ENCODE measurements around the gene NAA40. TPM values are rescaled to one million over a fixed set of nuclear protein-coding genes. Genes with fewer than 3 reads are reported as not detected.

Gene NAA40
- total RNA-seq, 1 donor from 2014 or later = 18.7 TPM

DNA sequence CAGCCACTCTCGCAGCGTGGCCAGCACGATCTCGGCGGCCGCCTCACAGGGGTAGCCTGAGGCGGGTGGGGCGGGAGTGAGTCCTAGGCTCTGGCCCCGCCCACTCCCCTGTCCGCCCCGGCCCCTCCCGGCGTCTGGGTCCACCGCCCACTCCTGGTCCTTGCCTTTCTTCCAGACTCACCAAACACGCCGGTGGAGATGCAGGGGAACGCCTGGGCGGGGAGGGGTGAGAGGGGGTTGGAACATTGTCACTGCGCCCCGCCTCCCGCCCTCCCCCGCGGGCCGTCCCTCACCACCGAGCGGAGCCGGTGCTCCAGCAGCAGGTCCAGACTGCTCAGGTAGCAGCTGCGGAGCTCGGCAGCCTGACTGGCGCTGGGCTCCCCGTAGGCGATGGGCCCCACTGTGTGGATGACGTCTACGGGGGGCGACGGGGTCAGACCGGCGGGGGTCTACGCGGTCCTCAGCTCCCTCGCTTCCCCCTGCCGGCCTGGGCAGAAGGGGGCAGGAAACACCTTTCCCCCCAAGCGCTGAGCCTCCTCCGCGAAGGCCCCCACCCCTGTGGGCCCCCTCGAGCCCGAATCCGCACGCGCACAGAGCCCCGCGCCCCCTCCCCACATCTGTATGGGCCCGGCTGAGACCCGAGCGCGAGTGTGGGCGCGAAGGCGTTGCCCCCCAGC lies 60.7 kb downstream of the NAA40 start:
- DNase-seq (ENCODE audit: missing footprints) = peak; percentile 80
- intact Hi-C loops (cut with DNase I) = loop anchor here (1.0 kb wide), 1 partner anchor 149 kb away; no protein-coding TSS in a partner anchor

GRCh38 chr11:64000026-64000739 lies 61.4 kb downstream of the NAA40 start:
- intact Hi-C loops (cut with DNase I) = loop anchor here (1.0 kb wide), 1 partner anchor 148 kb away; no protein-coding TSS in a partner anchor
- peak; percentile 86 for DNase-seq (ENCODE audit: missing footprints)
- ATAC-seq = peak; percentile 90

More for the DNA sequence above, 60.7 kb downstream of the NAA40 start:
- ATAC-seq = peak; percentile 15

- DNase-seq (ENCODE audit: missing footprints) (no peak), ATAC-seq (peak; percentile 10)
- intact Hi-C loops (cut with DNase I) = loop anchor here (1.0 kb wide), 1 partner anchor 147 kb away; no protein-coding TSS in a partner anchor
Observed at GRCh38 chr11:64000740-64001483, 62.1 kb downstream of the NAA40 start.

DNA sequence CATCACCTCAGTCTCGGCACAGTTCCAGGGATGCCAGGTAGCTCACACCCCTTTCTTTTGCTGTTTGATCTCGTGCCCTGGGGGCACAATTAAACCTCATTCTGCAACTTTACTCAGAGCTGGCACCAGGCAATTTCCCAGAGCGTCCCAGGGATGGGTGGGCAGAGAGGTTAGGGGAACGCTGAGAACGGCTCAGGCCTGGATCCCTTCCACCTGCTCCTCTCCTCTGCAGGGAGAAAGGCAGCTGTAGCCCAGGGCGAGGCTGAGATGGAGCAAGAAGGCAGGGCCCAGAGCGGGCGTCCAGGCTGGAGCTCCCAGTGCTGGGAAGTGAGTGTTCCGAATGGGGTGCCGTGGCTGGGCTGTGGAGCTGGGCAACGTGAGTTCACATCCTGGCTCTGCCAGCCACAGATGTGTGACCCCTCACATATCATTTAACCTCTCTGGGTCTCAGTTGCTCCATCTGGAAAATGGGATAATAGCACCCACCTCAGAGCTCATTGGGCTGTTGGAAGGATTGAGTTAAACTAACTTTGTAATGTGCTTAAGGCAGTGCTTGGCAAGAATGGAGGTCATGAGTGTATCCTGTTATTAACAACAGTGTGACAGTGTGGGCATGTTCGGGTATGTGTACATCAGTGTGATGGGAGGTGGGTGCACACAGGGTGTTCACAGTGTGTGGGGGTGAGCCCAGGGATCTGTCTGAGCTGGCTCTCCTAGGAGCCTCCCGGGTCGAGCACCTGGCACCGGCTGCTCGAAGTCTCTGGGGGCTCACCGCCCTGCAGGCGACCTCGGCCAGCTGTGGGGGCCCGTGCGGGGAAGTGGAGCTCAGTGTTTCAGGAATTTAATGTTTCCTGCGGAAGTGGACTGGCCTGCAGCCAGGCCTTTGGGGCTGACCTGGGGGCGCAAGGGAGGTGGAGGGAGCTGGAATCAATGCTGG lies 63.0 kb downstream of the NAA40 start:
- DNase-seq (ENCODE audit: missing footprints) (no peak), ATAC-seq (no peak)
- intact Hi-C loops (cut with DNase I) = no loop called here

DNA sequence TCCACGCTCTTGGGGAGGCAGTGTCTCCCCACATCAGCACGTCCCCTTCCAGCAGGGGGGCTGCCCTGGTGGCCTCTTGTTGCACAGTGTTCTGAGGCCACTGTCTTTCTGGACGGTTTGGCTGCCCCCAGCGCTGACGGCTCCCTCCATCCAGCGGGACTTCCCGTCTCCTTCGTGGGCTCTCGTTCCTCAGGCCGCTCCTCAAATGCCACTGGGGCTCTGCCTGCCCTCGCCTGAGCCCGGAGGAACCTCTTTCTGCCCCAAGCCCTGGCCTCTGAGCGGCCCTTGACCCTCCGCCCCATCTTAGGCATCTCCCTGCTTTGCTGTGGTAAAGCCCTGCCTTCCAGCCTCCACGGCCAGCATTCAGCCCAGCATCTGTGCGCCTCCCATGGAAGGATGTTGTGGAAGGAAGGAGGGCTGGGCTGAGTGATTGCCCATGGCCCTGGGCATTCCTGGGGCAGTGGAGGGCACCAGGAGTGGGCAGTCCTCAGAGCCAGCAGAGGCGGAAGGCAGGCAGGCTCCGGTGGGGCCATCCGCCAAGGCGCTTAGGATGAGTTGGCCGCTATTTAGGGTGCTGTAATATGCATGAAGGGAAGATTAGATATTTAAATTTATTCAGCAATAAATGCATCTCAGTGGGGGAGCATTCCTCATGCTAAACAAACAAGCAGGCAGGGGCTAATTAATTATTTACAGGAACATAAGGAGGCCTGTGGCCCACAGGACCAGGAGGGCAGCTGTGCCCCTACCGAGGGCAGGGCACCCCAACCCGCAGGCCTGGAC lies 65.2 kb downstream of the NAA40 start:
- intact Hi-C loops (cut with DNase I) = no loop called here
- DNase-seq (ENCODE audit: missing footprints) = no peak

GRCh38 chr11:64004590-64004984 lies 65.8 kb downstream of the NAA40 start:
- intact Hi-C loops (cut with DNase I) = no loop called here
- DNase-seq (ENCODE audit: missing footprints) = no peak
- no peak for ATAC-seq

More for the DNA sequence above, 65.2 kb downstream of the NAA40 start:
- no peak for ATAC-seq

DNA sequence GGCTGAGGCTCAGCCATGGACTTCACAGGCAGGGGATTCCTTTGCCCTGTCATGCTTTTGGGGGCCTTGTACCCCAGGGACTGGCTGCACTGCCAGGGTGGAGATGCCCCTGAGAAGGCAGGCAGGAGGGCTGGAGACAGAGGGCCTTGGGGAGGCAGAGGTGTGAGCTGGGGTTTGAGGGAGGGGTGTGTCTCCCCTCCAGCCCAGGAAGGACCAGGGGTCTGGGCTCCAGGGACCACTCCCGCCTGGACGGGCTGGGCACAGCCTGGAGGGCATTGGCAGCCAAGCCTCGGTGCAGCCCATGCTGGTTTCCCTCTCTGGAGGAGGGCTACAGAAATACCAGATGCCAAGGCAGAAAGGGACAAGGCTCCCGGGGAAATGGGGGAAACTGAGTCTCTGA lies 66.9 kb downstream of the NAA40 start:
- DNase-seq (ENCODE audit: missing footprints) = no peak
- no peak for ATAC-seq
- intact Hi-C loops (cut with DNase I) = no loop called here

GRCh38 chr11:64006398-64006797 lies 67.6 kb downstream of the NAA40 start:
- no peak for ATAC-seq
- intact Hi-C loops (cut with DNase I) = no loop called here
- DNase-seq (ENCODE audit: missing footprints) = no peak

Other genes starting within 250 kb of the NAA40 start
- 12.6 TPM for gene ZFTA, start 170.2 kb upstream of the NAA40 start, total RNA-seq
- 11.9 TPM for gene SPINDOC, start 125.5 kb upstream of the NAA40 start, total RNA-seq
- 37.4 TPM for gene MARK2, start 99.9 kb upstream of the NAA40 start, total RNA-seq
- gene RCOR2, start 21.8 kb upstream of the NAA40 start, total RNA-seq = 11.1 TPM
- gene COX8A, start 35.6 kb downstream of the NAA40 start, total RNA-seq = 1,159 TPM
- gene OTUB1, start 47.4 kb downstream of the NAA40 start, total RNA-seq = 55.6 TPM
- 0.57 TPM for gene FLRT1, start 96.9 kb downstream of the NAA40 start, total RNA-seq
- gene MACROD1, start 227.1 kb downstream of the NAA40 start, total RNA-seq = 119 TPM
- 124 TPM for gene STIP1, start 247.2 kb downstream of the NAA40 start, total RNA-seq